Right forelimb (tissue), 1 donor: ENCODE data around the gene CDYL2.
"Not testable (repeated sequence)": the region's sequence is repeated elsewhere in the genome, so short reads cannot be mapped to it uniquely, and the experiment has no call there.

ENCODE experiments used
- DNase-seq: peaks from one replicate; pipeline ENCODE4 v3.0.0-alpha.2; 2018

The CDYL2 gene

DNA sequence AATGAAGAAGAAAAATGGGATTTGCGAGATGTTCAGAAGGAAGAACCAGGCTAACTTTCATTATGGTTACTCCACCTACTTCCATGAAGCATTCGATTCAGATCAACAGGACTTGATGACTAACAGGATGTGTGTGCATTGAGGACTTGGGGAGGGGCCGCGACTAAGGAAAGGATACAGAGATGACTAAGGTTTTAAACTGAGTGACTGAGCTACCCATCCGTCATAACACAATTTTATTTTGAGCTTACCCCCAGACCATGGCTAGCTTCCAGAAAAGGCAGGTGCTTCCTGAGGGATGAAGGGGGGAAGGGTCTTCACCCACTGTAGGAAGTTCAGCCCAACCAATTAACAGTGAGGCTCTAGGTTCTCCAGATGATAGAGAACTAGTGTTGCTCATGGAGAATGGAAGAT lies 2.5 kb upstream of the CDYL2 start:
- no peak for DNase-seq

DNA sequence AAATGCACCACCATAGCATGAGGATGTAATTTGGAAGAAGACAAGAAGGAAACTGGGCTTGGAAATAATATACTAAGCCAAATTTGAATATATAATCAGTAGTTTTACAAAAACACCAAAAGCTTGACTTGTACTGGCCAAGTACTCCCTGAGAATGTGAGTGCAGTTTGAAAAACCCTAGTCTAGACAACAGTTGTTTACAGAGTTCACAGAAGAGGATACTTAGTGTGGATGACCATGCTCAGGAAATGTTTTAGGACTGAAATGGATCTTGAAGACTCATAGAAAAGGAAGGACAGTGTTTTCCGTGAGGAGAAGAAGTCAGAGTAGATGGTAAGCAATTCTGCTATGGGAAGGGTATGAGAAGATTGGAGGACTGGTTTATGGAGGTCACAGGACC lies 1.9 kb upstream of the CDYL2 start:
- no peak for DNase-seq

DNA sequence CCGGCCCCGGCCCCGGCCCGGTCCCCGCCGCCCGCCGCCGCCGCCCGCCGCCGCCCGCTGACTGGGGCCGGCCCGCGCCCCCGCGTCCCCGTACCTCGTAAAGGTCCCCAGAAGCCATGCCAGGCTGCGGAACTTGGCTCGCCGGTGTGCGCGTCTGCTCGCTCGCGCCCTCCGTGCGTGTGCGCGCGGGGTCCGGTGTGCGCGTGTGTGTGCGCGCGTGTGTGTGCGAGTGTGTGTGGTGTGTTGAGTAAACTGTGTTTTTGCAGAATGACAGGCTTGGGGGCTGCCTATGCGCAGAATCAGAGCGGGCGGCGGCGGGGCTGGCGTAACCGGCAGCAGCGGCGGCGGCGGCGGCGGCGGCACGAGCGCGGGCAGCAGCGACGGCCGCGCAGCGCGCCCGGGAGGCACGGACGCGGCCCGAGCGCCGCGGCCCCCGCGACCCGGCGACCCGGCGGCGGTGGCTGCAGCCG lies 307 bp downstream of the CDYL2 start:
- DNase-seq = peak; percentile 77

DNA sequence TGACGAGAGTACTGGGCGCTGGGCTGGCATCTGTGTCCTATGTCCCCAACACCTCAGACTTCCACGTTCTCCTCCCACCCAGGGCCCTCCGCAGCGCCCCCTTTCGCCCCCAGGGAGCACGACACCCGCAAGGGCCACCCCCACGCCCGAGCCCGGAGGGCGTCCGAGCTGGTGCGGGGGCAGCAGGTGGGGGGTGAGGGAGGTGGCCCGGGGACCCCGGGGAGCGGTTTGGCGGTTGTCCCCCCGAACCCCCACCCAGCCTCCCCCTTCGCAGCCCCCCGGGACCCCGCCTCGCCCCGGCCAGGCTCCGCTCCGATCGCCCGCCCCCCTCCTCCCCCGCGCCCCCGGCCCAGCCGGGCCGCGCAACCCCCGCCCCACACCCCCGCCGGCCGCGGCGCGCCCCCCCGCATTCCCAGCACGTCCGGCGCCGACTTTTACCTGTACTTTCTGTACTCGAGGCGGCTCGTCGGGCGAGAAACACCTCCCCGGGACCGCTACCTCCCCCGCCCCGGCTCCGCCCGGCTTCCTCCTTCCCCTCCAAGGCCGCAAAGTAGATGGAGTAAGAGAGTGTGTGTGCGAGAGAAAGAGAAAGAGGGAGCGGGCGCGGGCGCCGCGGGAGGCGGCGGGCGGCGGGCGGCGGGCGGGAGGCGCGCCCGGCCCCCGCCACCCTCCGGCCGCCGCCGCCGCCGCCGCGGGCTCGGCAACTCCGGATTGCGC lies 901 bp downstream of the CDYL2 start:
- DNase-seq = peak; percentile 48

DNA sequence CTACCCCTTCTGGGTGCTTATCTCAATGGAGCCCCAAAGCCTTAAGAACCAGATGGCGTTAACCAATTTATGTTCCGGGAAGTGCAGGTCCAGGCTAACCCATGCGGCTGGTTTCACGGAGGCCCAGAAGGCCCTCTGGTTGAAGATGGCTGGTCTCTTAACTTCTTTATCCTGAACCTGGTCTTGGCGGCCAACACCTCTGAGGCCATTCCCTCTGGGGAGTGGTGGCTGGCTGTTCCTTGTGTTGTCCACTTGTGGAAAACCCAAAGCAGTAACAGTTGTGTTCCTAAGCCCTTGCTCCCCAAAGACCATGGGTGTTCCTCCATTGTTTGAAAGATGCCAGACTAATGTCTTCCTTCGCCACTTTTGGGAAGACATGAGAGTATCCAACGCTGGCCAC lies 1.5 kb downstream of the CDYL2 start:
- DNase-seq = no peak

DNA sequence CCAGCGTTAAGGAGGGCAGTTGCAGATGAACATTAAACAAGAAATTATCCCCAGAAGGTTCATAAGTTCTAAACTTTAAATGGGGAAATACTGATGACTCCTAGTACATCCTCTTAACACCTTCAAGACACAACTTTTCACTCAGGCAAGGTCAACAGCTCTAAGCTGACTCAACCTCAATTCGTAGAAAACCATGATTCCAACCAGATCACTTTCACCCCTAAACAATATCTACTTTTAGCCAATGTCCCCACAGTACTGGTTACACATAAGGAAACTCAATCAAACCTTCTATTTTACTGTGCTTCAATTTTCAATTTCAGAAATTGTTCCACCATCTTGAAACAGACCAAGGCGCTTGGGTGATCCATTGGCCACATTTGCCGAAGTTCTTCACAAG lies 2.3 kb downstream of the CDYL2 start:
- no peak for DNase-seq

DNA sequence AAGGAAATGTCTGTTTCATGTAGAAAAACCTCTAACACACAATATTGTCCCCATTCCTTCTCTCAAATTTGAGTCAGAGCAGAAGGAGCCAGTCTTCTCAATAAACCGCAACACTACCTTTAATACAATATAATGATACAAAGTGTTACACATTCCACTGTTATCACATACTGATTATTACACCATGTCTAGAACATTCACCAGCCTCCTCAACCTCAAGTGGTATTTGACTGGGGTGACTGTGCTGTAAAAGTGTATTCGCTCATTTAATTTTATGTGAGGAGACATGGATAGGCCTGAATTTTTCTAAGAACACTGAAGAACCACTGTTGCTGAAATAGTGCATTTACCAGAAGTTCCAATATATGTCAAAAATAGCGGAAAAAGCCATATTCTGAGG lies 10.3 kb downstream of the CDYL2 start:
- DNase-seq = no peak

DNA sequence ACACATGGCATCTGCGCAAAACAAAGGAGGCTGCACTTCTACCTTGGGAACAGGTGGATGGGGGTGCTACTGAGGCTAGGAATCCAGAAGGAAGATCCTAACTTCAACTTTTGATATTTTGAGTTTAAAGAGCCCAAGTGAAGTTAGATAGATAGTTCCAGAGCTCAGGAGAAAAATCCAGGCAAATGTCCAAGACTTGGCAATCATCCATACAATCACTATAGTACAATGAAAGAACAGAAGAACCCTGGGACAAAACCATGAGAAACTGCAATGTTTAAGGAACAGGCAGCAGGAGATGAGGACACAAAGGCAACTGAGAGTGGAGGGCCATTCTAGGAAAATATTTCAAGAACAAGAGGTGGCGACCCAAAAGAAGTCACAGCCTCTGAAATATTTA lies 12.4 kb downstream of the CDYL2 start:
- DNase-seq = no peak

DNA sequence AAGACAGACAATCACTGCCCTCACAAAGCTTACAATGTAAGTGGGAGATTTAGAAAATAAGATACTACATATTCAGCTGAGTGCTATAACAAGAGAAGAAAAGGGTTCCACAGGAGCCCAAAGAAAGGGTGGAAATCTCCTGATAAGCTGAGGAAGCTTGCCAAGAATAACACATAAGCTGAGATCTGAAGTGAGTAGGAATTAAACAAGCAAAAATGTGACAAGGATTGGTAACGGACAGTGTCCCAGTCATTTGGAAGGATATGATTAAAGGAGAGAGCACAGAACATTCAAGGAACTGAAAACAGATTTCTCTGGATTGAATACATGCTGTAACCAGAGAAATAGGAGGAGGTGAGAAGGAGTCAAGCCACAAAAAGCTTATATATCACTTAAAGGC lies 13.0 kb downstream of the CDYL2 start:
- DNase-seq = no peak

DNA sequence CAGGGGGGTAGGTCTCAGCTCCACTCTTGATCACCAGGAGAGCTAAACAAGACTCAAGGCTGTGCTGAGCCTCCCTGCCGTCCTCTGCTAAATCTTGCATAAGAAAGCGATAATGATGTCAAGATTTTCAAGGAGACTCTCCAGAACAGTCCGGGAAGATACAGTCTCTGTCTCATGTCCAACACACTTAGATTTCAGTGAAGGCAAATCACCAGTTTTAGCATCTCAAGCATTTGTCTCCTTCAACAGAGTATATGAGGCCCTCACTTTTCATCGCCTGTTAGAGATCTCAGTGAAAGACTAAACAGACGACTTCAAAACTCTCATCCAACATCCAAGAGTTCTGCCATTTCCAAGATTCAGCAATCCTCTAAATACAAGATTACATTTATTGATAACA lies 13.6 kb downstream of the CDYL2 start:
- DNase-seq = no peak

DNA sequence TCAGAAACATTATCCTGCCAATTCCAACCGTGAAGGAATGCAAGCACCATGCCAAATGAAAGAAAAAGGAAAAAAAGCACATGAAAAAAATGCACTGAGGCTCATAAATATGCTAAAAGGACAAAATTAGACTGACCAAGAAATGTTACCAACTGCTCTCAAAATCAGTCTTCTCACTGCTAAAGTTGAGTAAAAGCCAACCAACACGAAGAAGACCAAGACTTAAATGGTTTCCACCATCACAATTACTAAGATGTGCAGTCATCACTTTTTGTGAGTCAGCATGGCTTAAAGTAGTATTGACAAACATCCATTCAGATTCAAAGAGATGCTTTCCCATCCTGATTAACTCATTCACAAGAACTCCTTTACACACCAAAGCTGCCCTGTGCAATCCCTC lies 16.4 kb downstream of the CDYL2 start:
- no peak for DNase-seq

DNA sequence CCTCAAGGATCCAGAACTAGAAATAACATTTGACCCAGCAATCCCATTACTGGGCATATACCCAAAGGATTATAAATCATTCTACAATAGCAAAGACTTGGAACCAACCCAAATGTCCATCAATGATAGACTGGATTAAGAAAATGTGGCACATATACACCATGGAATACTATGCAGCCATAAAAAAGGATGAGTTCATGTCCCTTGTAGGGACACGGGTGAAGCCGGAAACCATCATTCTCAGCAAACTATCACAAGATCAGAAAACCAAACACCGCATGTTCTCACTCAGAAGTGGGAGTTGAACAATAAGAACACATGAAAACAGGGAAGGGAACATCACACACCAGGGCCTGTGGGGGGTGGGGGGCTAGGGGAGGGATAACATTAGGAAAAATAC lies 17.8 kb downstream of the CDYL2 start:
- not testable (repeated sequence) for DNase-seq

DNA sequence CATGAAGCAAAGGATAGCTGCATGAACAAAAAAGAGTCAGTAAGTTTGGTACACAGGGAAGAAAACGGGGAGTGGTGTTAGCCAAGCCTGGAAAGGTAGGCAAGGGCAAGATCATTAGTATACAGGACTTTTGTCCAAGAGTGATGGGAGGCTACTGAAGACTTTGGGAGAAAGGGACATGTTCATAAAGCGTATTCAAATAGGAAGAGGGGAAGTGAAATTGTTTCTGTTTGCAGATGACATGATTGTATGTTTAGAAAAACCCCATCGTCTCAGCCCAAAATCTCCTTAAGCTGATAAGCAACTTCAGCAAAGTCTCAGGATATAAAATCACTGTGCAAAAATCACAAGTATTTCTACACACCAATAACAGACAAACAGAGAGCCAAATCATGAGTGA lies 19.4 kb downstream of the CDYL2 start:
- no peak for DNase-seq

DNA sequence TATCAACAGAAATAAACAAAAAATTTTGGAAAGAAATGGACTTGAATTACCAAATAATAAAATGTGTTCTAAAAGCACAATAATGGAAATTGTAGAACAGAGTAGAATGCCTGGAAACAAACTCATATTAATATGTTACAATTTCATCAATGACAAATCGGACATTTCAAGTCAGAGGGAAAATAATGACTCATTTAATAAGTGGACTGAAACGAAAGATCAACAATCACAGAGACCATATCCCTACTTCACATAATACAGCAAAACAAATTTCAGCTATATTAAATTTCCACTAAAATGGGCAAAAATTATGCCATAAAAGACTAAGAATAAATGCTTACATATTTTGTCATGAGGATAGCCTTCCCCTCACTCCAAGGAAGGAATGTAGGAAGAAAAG lies 25.7 kb downstream of the CDYL2 start:
- no peak for DNase-seq

DNA sequence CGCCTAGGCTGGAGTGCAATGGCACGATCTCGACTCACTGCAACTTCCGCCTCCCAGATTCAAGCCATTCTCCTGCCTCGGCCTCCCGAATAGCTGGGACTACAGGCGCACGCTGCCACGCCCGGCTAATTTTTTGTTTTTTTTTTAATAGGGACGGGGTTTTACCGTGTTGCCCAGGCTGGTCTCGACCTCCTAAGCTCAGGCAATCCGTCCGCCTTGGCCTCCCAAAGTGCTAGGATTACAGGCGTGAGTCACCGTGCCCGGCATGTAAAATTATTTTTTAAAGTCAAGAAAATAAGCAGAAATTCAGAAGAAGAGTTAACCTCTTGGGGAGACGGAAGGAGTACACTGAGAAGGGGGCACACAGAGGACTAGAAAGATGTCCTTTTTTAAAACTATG lies 27.5 kb downstream of the CDYL2 start:
- DNase-seq = no peak

DNA sequence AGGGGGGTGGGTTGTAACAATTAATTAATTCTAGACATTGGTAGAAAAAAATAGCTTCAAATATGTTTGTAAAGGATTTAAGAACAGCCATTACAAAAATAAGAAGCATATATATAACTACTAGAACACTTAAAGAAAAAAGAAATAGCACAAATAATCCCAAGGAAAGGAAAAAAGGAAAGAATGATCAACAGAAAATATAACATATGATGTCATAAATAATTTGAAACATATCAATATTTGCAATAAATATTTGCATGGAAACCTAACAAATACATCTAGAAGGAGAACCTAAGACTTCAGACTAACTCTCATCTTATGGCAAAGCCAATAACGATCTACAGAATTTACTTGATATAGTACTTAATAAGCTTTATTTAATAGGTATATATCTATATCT lies 28.9 kb downstream of the CDYL2 start:
- no peak for DNase-seq

DNA sequence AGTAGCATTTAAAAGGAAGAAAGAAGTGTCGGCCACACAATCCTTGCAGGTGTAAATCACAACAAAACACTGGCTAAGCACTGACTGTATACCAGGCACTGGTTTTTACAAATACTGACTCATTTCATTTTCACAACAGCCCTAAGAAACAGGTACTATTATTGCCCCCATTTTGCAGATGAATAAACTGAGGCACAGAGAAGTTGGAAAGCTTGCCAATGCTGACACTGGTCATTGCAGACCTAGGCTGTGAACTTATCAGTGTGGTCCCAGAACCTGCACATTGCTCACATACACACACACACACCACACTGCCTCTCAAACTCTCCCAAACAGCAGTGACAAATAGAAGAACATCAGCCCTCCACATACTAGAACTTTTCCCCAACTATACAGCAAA lies 37.6 kb downstream of the CDYL2 start:
- no peak for DNase-seq

DNA sequence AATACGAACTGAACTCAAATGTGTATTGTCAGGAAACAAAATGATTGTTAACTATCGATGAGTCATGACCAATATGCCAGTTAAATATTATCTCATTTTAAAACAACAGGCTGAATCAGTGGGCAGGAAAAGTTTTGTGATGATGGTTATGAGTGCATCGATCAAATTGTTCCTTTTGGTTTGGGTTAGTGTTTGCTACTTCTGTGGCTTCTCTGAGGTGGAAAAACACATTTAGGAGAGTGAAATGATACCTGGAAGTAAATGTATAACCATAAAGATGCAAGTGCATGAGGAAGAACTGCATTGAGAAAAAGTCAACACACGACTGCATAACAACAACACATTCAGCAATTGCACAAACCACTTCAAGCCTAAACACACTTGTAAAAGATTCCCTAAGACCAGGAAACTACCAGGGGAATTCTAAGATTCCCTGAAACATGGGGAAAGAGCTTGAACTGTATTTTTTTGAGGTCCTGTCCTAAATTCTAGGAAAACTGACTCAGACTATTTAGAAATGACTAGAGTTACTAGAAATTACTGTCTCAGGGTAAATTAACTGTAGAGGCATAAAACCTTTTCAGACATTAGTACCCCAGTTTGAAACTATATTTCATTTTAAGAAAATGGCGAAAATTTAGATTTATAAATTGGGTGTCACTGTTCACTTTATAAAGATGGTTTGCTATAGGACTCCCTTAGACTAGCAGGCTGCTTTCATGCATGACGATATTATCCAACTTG lies 44.8 kb downstream of the CDYL2 start:
- no peak for DNase-seq

DNA sequence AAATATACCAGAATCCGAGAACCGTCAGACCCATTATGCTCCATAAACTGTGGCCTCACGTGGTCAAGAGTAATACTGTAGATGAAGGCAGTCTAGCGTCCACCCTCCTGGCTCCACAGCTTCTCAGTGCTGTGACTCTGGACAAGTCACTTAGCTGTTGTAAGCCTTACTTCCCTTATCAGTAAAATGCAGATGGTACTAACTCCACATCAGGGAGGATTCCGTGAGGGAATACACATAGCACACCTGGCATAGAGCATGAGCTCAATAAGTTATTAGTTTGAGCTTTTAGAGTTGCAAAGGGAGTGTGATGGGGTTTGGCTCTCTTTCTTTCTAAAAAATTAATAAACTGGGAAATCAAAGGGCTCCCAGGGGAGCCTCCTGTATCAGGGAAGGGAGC lies 49.9 kb downstream of the CDYL2 start:
- no peak for DNase-seq

DNA sequence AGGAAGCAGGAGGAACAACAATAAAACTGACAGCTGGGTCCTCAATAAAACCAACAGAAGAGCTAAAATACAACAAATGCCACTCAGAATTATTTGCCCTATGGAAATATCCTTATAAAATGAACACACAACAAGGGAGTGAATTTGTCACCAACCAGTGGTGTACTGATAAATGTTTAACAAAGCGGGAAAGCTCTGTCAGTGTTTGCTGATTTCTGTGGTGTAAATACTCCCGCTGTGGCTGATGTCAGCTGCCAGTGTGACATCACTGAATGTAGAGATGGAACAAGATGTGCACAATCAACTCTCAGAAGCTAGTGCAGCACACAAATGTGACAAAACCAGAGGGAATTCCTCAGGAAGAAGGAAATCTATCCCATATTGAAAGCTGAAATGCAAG lies 51.9 kb downstream of the CDYL2 start:
- DNase-seq = no peak

DNA sequence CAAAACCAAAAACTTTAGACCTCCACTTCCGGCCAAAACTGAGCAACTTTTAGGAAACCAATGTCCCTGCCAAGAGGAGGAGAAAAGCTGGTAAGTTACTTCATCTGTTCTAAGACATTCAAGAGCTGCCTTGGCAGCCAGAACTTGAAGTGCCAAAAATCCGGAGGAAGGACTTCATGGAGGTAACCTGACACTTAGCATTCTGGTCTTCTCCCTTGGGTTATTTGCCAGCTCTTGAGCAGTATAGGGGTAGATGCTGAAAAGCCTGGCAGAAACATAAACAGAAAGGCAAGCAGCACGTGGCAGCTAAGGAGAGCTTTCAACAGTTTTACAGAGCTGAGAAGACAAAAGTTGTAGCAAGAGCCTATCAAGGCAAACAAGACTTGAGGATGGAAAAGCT lies 53.2 kb downstream of the CDYL2 start:
- no peak for DNase-seq

DNA sequence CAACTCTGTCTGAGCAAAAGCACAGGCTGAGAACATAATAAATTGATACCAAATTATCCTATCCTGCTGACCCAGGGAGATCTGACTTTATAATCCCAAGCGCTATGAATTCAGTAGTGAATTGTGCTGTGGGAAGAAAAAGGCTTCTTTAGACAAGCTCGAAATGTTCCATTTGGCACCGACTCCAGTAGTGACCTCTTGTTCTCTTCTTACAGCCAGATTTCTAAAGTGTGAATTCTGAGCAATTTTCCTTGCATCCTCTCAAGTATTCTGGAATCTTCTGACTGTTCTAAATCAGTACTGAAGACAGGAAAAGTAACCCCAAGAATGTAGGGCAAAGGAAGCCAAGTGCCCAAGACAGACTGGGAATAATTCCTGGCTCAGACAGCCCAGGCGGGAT lies 58.2 kb downstream of the CDYL2 start:
- no peak for DNase-seq

DNA sequence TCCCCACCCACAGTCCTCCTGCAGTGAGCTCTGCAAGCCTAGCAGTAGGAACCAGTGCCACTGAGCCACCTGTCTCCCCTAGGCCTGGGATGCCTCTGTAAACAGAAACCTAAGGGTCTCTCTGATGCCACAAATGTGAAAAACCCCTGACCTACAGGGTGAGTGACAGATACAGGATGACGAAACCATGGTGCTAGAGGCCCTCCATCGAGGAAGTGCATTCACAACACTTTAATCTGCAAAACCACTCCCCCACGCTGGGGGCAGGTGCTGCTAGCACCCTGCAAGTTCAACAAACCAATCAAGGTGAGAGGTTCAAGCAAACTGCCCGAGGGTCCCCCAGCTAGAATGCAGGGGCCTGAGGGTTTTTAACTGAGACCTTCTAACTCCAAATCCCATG lies 59.5 kb downstream of the CDYL2 start:
- no peak for DNase-seq

DNA sequence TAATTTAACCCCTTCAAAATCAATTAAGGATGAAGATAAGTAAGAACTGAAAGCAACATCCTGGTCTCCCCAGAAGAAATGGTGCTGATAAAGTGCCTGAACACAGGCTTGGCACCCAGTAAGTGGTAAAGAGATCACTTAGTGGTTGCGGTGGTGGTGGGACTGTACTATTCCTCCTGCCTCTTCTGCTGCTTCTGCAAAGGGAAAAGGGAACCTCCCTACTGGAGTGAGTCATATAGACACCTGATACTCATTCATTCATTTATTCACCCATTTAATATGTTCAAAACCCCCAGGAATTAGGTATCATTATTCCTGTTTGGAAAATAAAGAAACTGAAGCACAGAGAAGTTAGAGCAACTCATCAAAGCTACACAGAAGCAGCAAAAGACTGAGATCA lies 60.6 kb downstream of the CDYL2 start:
- DNase-seq = no peak

DNA sequence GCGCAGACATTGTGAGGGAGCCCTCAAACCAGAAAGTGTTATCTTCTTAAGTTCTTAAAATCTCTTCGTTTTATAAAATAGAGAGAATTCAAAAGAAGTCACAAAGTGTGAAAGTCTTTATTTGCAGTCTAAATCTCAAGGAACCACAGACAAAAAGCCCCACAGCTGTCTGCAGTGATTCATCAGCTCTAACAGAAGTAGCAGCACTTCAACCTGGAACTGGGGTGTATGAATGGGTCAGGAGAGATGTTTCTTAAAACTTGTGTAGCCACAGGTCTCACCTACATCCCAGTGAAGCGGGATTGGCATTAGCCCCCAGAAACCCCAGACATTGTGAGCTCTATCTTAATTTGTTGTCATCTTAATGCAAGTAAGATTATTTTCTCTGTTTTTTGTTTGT lies 61.1 kb downstream of the CDYL2 start:
- no peak for DNase-seq
